GM19351 (cell line): Measurements from ENCODE around the gene POLR2B.
"Not testable (repeated sequence)": the region's sequence is repeated elsewhere in the genome, so short reads cannot be mapped to it uniquely, and the experiment has no call there.

Source experiments
- ATAC-seq: cut with Tn5 transposase; IDR thresholded peaks from one replicate; pipeline ENCODE4 v1.9.1; 2021; ENCODE audit warnings: mild to moderate bottlenecking, moderate library complexity; ENCODE audit not compliant: unreplicated experiment

The POLR2B gene

GRCh38 chr4:57051095-57051494 is 72.4 kb downstream of the POLR2B start:
- ATAC-seq, result no peak

- no peak for ATAC-seq
Measured at GRCh38 chr4:57051524-57051923, 72.8 kb downstream of the POLR2B start.

- ATAC-seq, result no peak
Measured at GRCh38 chr4:57053508-57053907, 74.8 kb downstream of the POLR2B start.

- ATAC-seq, result no peak
Measured at GRCh38 chr4:57055886-57056285, 77.2 kb downstream of the POLR2B start.

- no peak for ATAC-seq
Measured at GRCh38 chr4:57059890-57060716, 81.4 kb downstream of the POLR2B start.

- ATAC-seq, result not testable (repeated sequence)
Measured at GRCh38 chr4:57060717-57061067, 82.0 kb downstream of the POLR2B start.

- ATAC-seq, result no peak
Measured at GRCh38 chr4:57061395-57061794, 82.7 kb downstream of the POLR2B start.

GRCh38 chr4:57063518-57063917 is 84.8 kb downstream of the POLR2B start:
- ATAC-seq, result no peak

GRCh38 chr4:57064120-57064519 is 85.4 kb downstream of the POLR2B start:
- ATAC-seq, result no peak

GRCh38 chr4:57064811-57065711 is 86.4 kb downstream of the POLR2B start:
- no peak for ATAC-seq

- ATAC-seq, result no peak
Measured at GRCh38 chr4:57065730-57066482, 87.2 kb downstream of the POLR2B start.

GRCh38 chr4:57068237-57068981 is 89.7 kb downstream of the POLR2B start:
- ATAC-seq, result no peak

GRCh38 chr4:57070461-57070860 is 91.8 kb downstream of the POLR2B start:
- no peak for ATAC-seq

GRCh38 chr4:57071326-57071725 is 92.6 kb downstream of the POLR2B start:
- no peak for ATAC-seq

- no peak for ATAC-seq
Measured at GRCh38 chr4:57073559-57073958, 94.9 kb downstream of the POLR2B start.

GRCh38 chr4:57074744-57075143 is 96.0 kb downstream of the POLR2B start:
- no peak for ATAC-seq

- ATAC-seq, result no peak
Measured at GRCh38 chr4:57075367-57075766, 96.7 kb downstream of the POLR2B start.

GRCh38 chr4:57076646-57077045 is 98.0 kb downstream of the POLR2B start:
- ATAC-seq, result no peak

GRCh38 chr4:57077550-57078343 is 99.1 kb downstream of the POLR2B start:
- no peak for ATAC-seq
